Germinal center (tissue), 1 donor: ENCODE data around the gene JPT1.
"Not testable (repeated sequence)": the region's sequence is repeated elsewhere in the genome, so short reads cannot be mapped to it uniquely, and the experiment has no call there.

ENCODE experiments used
- DNase-seq: peaks from one replicate; pipeline ENCODE4 v3.0.0; 2012; ENCODE audit warnings: mixed read lengths, low spot score

The JPT1 gene

DNA sequence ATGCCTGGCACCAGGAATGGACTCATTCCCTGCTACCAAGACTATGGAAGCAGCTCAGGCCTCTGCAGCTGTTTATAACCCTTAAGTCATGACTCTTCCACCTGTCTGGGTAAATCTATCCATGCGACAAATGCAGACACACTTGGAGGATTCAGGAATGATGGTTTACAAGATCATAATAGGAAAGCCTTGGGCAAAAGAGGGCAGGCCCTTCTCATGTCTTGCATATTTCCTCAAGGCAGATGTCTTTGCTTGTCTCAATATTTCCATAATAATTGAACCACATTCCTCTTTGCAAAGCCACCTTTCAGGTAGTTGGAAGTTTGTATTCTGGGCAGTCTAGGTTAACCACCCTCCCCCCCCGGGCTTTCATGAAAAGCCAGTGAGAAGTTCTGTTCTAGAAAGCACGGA, 884 bp upstream of the JPT1 start:
- no peak for DNase-seq

DNA sequence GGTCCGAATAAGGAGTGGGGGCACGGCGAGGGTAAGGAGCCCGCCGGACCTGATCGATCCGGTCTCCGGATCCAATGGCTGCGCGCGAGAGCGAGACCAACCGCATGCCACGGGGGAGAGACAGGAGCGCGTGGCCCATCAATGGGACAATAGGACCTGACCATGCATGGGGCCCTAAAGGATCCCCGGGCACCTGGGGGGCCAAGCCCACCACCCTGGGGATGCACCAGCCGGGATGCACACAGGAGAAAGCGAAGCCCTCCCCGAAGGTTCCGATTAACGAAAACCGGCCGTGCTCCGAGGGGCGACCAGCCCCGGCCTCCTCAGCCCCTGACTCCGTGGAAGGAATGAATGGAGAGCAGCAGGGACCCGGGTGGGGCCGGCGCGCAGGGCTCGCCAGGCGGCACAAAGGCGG, 525 bp downstream of the JPT1 start:
- DNase-seq = no peak

DNA sequence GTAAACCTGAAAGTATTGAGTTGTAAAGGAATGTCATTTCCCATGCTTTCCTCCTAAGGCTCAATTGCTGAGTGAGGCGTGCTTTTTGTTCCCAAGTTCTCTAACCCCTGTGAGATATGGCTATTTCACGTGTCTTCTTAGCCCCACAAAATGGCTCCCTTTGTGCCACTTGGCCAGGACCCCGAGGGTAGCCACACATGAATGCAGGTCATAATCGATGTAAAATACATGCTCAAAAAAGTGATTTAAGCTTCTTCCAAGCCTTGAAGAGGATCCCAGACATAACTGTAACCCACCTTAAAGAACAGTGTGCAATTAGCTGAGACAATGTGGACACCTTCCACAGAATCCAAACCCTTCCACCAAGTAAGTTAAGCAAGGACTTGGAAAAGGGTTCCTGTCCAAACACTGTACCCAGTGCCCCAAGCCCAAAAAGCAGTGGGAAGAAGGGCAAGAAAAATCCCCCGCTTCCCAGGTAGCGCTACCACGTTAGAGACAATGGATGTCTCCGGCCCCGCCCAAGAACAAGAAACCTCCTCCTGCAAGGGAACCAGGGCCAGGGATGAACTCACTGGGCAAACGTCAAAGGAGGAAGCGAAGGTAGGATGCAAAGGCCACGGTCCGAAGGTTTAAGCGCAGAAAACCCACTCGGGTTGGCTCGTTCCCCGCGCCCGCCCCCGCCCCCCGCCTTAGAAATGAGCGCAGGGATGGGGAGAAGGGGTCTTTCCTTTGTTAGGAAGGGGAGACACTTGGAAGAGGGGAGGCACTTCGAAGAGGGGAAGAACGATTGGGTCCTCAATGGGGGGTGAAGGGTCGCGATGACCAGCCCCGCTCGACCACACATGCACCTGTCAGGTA, 1.2 kb downstream of the JPT1 start:
- peak; percentile 57 for DNase-seq

GRCh38 chr17:75152523-75152921, 1.8 kb downstream of the JPT1 start:
- no peak for DNase-seq

- no peak for DNase-seq
Measured at GRCh38 chr17:75151930-75152329, 2.4 kb downstream of the JPT1 start.

GRCh38 chr17:75147878-75148546, 6.3 kb downstream of the JPT1 start:
- DNase-seq = no peak

GRCh38 chr17:75146592-75146991, 7.7 kb downstream of the JPT1 start:
- no peak for DNase-seq

DNA sequence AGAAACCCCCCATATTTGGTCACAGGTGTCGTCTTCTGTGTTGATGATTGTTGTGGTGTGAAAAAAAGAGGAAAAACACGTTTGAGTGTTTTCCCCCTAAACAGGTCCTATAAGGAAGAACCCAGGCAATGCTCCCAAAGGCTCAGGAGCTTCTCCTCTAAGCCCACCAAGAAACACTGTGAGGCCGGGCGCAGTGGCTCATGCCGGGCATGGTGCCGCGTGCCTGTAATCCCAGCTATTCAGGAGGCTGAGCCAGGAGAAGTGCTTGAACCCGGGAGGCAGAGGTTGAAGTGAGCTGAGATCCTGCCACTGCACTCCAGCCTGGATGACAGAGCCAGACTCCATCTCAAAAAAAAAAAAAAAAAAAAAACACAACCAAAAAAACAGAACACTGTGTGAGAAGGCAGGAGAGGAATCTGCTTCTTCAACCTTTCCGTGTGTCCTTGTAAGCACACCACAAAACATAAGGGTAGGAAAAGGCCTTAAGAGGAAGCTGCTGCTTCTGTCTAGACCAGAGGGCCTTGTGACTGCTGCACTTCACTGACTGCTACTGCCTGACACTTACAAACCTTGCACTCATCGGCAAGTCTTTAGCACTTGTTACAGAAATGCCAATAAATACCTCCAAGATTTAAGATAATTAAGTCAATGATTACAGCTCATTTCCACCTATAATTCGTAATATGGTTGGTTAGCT, 9.3 kb downstream of the JPT1 start:
- DNase-seq = no peak

GRCh38 chr17:75142236-75142971, 11.9 kb downstream of the JPT1 start:
- DNase-seq = no peak

- DNase-seq = no peak
Measured at GRCh38 chr17:75138519-75138918, 15.8 kb downstream of the JPT1 start.

GRCh38 chr17:75137762-75138161, 16.6 kb downstream of the JPT1 start:
- DNase-seq = not testable (repeated sequence)

GRCh38 chr17:75135946-75136345, 18.4 kb downstream of the JPT1 start:
- no peak for DNase-seq

GRCh38 chr17:75135452-75135851, 18.9 kb downstream of the JPT1 start:
- no peak for DNase-seq

DNA sequence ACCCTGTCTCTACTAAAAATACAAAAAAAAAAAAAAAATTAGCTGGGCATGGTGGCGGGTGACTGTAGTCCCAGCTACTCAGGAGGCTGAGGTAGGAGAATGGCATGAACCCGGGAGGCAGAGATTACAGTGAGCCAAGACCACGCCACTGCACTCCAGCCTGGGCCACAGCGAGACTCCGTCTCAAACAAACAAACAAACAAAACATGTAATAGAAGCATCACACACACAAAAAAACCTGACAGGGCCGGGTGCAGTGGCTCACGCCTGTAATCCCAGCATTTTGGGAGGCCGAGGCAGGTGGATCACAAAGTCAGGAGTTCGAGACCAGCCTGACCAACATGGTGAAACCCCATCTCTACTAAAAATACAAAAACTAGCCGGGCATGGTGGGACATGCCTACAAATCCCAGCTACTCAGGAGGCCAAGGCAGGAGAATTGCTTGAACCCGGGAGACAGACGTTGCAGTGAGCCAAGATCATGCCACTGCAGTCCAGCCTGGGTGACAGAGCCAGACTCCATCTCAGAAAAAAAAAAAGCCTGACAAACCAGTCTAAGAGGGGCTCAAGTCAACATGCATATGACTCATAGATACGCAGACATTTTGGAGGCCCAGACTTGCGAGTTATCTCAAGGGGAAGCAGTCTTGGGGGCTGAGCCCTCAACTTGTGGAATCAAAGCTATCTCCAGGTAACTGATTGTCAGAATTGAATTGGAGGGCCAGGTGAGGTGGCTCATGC, 20.5 kb downstream of the JPT1 start:
- not testable (repeated sequence) for DNase-seq

- DNase-seq = no peak
Measured at GRCh38 chr17:75133001-75133400, 21.3 kb downstream of the JPT1 start.

DNA sequence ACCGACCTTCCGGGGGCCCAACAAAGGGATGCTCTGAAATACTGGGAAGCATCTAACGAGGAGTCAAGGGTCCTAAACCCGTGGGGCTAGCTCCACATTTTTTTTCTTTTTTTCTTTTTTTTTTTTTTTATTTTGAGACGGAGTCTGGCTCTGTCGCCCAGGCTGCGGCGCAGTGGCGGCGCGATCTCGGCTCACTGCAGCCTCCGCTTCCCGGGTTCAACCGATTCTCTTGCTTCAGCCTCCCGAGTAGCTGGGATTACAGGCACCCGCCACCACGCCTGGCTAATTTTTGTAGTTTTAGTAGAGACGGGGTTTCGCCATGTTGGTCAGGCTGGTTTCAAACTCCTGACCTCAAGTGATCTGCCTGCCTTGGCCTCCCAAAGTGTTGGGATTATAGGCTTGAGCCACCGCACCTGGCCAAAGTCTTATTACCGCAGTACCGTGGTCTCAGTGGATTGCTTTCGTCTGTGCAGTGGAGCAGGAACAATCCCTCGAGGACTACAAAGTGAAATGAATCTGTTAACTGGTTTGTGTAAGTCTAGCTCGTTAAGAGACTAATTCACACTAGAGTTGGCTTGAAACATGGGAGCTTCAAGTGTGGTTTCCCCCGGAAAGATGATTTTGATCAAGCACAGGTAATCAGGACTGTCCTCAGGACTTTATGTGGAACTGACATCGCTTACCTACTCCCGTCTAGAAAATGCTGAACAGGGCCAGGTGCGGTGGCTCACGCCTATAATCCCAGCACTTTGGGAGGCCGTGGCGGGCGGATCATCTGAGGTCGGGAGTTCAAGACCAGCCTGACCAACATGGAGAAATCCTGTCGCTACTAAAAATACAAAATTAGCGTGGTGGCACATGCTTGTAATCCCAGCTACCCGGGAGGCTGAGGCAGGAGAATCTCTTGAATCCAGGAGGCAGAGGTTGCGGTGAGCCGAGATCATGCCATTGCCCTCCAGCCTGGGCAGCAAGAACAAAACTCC, 22.0 kb downstream of the JPT1 start:
- DNase-seq = not testable (repeated sequence)

DNA sequence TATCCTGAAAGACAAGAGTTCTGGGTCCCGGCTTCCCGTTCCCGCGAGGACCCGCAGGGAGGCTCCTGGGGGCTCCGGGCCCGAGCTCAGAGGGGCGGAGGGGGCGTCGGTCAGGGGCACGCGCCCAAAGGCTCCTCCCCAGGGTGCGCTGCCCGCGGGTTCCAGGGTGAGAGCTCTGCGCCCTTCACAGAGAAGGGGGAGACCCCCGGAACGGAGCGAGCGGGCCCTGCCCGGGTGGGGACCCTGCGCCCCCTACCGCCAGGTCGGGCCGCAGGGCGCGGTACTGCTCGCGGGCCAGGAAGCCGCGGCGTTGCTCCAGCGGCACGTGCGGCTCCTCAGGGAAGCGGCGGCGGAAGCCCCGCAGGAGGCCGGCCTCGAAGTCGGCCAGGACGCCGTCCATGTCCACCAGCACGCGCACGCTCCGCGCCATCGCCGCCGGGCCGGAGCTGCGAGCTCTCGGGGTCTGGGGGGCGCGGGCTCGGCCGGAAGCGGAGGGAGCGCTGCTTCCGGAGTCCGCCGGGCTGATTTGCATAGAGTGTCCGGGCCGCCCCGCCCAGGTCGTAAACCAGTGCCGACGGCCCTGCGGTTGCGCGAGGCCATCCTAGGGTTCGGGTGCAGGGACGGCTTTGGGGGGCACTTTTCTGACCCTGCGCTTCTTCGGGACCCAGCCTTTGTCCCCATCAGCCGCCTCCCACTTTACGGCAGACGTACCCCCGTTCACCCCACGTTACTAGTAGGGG, 22.9 kb downstream of the JPT1 start, which contains the start of gene NT5C:
NT5C (minus strand) TSS at position 465 of the 740 bp plus-strand sequence; CDS start at position 430, 35 bp downstream.
- DNase-seq = peak; percentile 85

DNA sequence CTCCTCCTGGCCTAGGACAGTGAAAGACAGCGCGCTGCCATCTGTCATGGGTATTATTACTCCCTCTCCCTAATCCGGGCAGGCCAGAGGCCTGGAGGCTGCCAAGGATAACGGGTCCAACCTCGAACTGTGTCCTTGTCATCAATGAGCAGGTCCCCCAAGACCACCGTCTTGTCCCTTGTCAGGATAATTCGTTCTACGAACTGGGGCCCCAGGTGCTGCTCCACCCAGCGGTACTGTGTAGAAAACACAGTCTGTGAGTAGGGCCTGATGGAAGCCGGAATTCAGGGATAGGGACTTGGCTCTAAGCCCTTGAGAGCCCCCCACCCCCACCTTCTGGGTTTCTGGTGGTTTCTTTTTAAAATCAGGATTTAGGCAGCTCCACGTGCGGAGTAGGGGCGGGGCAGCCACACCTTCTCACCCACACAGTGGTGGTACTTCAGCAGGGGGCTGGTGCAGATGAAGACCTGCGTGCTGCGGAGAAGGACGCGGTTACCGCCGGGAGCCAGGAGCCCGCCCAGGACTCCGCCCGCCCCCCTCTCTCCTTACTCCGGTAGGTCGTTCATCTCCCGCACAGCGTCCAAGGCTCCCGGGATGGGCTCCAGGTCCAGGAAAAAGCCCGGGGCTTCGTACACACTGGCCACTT, 23.6 kb downstream of the JPT1 start:
- peak; percentile 51 for DNase-seq
